Ovary (tissue), 3 donors: ENCODE measurements around the gene GNL3L.

ENCODE experiments used
- CTCF ChIP-seq, 3 donors: fragments of 450-650 bp in 2 of 3; fragments of 200-600 bp in 1 of 3; IDR thresholded peaks; one replicate each; pipeline versions ENCODE4 v1.5.1 to v1.8.0; 2016 to 2022; ENCODE audit warnings: antibody characterized with exemption in 3 of 3, mild to moderate bottlenecking in 1 of 3
- POLR2A ChIP-seq: fragments of 450-650 bp; IDR thresholded peaks from one replicate; pipeline ENCODE4 v1.6.1; 2017; ENCODE audit warnings: antibody characterized with exemption, mild to moderate bottlenecking, moderate library complexity
- donor health status: DM: no; HTN: no; CAD: no.

DNA sequence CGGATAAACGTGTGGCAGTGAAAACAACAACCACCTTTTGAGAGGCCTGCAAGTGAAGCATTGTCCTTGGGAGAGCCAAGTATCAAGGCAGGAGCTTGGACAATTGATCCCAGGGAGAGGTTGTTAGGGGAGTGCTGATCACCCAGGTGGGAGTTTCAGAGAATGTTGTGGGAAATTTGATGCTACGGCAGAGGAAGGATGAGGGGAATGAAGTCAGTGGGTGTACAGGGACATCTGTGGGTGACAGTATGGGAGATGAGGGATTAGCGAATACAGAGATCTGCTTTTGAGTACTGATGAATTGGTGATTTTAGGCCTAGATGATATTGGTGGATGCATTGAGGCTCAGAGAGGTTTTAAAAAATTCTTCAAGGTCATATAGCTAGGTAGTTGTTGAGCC is 4.3 kb downstream of the GNL3L start:
- TF ChIP-seq CTCF (IDR thresholded peaks at IDR 0.05), result no peak
- TF ChIP-seq POLR2A, result no peak
